ENCODE data around the gene GRIA1. TPM values are rescaled to one million over a fixed set of nuclear protein-coding genes. Genes with fewer than 3 reads are reported as not detected.

The GRIA1 gene
- total RNA-seq, 1 experiment from 2014 or later: 0.81 TPM

DNA sequence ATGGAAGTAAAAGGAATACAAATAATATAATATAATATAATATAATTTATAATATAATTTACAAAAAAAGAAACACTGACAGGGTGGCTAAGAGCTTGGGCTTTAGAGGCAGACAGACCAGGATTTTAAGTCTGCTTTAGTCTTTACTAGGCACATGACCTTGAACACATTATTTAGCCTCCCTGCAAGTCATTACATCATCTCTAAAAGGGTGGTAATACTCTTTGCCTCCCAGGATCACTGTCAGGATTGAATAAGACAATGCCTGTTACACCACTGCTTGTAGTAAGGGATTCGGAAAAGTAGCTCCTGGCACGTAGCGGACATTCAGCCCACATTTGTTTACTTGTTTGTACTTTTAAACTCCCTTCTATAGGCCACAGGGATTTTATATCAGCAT is 199.8 kb downstream of the GRIA1 start (continued):
- TF ChIP-seq, protein P1, sequence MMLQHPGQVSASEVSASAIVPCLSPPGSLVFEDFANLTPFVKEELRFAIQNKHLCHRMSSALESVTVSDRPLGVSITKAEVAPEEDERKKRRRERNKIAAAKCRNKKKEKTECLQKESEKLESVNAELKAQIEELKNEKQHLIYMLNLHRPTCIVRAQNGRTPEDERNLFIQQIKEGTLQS (CRISPR knock-in tag; conservative IDR thresholded peaks at IDR 0.05): no peak
- TF ChIP-seq ZNF317 (CRISPR knock-in tag; IDR thresholded peaks at IDR 0.05; ENCODE audit: borderline replicate concordance, low read depth): no peak
- TF ChIP-seq, protein P2, sequence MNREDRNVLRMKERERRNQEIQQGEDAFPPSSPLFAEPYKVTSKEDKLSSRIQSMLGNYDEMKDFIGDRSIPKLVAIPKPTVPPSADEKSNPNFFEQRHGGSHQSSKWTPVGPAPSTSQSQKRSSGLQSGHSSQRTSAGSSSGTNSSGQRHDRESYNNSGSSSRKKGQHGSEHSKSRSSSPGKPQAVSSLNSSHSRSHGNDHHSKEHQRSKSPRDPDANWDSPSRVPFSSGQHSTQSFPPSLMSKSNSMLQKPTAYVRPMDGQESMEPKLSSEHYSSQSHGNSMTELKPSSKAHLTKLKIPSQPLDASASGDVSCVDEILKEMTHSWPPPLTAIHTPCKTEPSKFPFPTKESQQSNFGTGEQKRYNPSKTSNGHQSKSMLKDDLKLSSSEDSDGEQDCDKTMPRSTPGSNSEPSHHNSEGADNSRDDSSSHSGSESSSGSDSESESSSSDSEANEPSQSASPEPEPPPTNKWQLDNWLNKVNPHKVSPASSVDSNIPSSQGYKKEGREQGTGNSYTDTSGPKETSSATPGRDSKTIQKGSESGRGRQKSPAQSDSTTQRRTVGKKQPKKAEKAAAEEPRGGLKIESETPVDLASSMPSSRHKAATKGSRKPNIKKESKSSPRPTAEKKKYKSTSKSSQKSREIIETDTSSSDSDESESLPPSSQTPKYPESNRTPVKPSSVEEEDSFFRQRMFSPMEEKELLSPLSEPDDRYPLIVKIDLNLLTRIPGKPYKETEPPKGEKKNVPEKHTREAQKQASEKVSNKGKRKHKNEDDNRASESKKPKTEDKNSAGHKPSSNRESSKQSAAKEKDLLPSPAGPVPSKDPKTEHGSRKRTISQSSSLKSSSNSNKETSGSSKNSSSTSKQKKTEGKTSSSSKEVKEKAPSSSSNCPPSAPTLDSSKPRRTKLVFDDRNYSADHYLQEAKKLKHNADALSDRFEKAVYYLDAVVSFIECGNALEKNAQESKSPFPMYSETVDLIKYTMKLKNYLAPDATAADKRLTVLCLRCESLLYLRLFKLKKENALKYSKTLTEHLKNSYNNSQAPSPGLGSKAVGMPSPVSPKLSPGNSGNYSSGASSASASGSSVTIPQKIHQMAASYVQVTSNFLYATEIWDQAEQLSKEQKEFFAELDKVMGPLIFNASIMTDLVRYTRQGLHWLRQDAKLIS (CRISPR knock-in tag; IDR thresholded peaks at IDR 0.05; ENCODE audit: borderline replicate concordance): no peak
- TF ChIP-seq ZNF396 (CRISPR knock-in tag; IDR thresholded peaks at IDR 0.05; ENCODE audit: borderline replicate concordance): no peak

DNA sequence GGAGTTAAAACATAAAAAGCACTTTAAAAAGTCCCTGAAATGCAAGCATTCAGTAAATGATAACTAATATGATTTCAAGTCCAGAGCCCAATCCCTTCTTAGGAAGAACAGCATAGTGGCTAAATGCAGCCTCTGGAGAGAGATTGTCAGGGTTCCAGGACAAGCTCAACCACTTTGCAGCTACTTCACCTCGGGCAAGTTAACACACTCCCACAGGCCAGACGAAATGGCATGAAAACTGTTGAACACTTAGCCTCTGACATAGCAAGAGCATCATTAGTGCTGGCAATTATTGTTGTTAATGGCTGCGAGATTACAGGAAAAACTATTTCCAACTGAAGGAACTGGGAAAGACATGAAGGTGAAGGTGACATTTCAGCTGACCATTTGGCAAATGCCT is 205.8 kb downstream of the GRIA1 start:
- ChIA-PET POLR2A (no interaction called here), CTCF (interaction anchor here (0.6 kb wide), 1 partner anchor 130 kb away, joined by 4 read pairs; no protein-coding TSS in a partner anchor)
- H3K27ac Mint-ChIP-seq: no peak overlapping the region
- ATAC-seq (no peak), DNase-seq (ENCODE audit: low spot score) (no peak)
- no peaks in the 10 kb centered on the region for H3K9me3 Mint-ChIP-seq
- H3K27me3 Mint-ChIP-seq (ENCODE audit: low read depth): no peaks in the 10 kb centered on the region
- TF ChIP-seq FOXK1 (CRISPR knock-in tag; IDR thresholded peaks at IDR 0.05): no peak
- TF ChIP-seq PRRX2 (CRISPR knock-in tag; IDR thresholded peaks at IDR 0.05): no peak
- TF ChIP-seq, protein P3, sequence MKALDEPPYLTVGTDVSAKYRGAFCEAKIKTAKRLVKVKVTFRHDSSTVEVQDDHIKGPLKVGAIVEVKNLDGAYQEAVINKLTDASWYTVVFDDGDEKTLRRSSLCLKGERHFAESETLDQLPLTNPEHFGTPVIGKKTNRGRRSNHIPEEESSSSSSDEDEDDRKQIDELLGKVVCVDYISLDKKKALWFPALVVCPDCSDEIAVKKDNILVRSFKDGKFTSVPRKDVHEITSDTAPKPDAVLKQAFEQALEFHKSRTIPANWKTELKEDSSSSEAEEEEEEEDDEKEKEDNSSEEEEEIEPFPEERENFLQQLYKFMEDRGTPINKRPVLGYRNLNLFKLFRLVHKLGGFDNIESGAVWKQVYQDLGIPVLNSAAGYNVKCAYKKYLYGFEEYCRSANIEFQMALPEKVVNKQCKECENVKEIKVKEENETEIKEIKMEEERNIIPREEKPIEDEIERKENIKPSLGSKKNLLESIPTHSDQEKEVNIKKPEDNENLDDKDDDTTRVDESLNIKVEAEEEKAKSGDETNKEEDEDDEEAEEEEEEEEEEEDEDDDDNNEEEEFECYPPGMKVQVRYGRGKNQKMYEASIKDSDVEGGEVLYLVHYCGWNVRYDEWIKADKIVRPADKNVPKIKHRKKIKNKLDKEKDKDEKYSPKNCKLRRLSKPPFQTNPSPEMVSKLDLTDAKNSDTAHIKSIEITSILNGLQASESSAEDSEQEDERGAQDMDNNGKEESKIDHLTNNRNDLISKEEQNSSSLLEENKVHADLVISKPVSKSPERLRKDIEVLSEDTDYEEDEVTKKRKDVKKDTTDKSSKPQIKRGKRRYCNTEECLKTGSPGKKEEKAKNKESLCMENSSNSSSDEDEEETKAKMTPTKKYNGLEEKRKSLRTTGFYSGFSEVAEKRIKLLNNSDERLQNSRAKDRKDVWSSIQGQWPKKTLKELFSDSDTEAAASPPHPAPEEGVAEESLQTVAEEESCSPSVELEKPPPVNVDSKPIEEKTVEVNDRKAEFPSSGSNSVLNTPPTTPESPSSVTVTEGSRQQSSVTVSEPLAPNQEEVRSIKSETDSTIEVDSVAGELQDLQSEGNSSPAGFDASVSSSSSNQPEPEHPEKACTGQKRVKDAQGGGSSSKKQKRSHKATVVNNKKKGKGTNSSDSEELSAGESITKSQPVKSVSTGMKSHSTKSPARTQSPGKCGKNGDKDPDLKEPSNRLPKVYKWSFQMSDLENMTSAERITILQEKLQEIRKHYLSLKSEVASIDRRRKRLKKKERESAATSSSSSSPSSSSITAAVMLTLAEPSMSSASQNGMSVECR (CRISPR knock-in tag; IDR thresholded peaks at IDR 0.05; ENCODE audit: borderline replicate concordance): no peak
- TF ChIP-seq, protein P4, sequence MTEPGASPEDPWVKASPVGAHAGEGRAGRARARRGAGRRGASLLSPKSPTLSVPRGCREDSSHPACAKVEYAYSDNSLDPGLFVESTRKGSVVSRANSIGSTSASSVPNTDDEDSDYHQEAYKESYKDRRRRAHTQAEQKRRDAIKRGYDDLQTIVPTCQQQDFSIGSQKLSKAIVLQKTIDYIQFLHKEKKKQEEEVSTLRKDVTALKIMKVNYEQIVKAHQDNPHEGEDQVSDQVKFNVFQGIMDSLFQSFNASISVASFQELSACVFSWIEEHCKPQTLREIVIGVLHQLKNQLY (CRISPR knock-in tag; IDR thresholded peaks at IDR 0.05): no peak
- TF ChIP-seq TEAD4 (CRISPR knock-in tag; IDR thresholded peaks at IDR 0.05): no peak
- TF ChIP-seq FOXP1 (CRISPR knock-in tag; IDR thresholded peaks at IDR 0.05; ENCODE audit: borderline replicate concordance): no peak
- TF ChIP-seq, protein P5, sequence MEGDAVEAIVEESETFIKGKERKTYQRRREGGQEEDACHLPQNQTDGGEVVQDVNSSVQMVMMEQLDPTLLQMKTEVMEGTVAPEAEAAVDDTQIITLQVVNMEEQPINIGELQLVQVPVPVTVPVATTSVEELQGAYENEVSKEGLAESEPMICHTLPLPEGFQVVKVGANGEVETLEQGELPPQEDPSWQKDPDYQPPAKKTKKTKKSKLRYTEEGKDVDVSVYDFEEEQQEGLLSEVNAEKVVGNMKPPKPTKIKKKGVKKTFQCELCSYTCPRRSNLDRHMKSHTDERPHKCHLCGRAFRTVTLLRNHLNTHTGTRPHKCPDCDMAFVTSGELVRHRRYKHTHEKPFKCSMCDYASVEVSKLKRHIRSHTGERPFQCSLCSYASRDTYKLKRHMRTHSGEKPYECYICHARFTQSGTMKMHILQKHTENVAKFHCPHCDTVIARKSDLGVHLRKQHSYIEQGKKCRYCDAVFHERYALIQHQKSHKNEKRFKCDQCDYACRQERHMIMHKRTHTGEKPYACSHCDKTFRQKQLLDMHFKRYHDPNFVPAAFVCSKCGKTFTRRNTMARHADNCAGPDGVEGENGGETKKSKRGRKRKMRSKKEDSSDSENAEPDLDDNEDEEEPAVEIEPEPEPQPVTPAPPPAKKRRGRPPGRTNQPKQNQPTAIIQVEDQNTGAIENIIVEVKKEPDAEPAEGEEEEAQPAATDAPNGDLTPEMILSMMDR (IDR thresholded peaks at IDR 0.05): no peak
- TF ChIP-seq, protein P6, sequence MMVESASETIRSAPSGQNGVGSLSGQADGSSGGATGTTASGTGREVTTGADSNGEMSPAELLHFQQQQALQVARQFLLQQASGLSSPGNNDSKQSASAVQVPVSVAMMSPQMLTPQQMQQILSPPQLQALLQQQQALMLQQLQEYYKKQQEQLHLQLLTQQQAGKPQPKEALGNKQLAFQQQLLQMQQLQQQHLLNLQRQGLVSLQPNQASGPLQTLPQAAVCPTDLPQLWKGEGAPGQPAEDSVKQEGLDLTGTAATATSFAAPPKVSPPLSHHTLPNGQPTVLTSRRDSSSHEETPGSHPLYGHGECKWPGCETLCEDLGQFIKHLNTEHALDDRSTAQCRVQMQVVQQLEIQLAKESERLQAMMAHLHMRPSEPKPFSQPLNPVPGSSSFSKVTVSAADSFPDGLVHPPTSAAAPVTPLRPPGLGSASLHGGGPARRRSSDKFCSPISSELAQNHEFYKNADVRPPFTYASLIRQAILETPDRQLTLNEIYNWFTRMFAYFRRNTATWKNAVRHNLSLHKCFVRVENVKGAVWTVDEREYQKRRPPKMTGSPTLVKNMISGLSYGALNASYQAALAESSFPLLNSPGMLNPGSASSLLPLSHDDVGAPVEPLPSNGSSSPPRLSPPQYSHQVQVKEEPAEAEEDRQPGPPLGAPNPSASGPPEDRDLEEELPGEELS (CRISPR knock-in tag; IDR thresholded peaks at IDR 0.05): no peak
- TF ChIP-seq ZNF416 (CRISPR knock-in tag; IDR thresholded peaks at IDR 0.05): no peak
- TF ChIP-seq NR1H2 (CRISPR knock-in tag; IDR thresholded peaks at IDR 0.05): no peak
- H3K4me3 Mint-ChIP-seq: no peak overlapping the region
- H3K36me3 Mint-ChIP-seq: no peaks in the 10 kb centered on the region
- peaks cover 3% of the 10 kb centered on the region; the same call in 1 of the 2 replicates for H3K4me1 Mint-ChIP-seq

Measured in WTC11 (cell line).